Type B pancreatic cell (in vitro differentiated cells): ENCODE data around the gene HAUS3. TPM values are rescaled to one million over a fixed set of nuclear protein-coding genes. Genes with fewer than 3 reads are reported as not detected.

Experiments used
- DNase-seq: peaks from one replicate; pipeline ENCODE4 v3.0.0; 2021; ENCODE audit warnings: mixed read lengths; ENCODE audit not compliant: unreplicated experiment; ENCODE audit errors: extremely low spot score
- H3K27ac Mint-ChIP-seq: 2 replicates; pipeline ENCODE4 v1.8.0; 2021; ENCODE audit warnings: mild to moderate bottlenecking, mixed read lengths
- H3K27me3 Mint-ChIP-seq: 2 replicates; pipeline ENCODE4 v1.8.0; 2021; ENCODE audit warnings: mixed read lengths
- H3K36me3 Mint-ChIP-seq: 2 replicates; pipeline ENCODE4 v1.8.0; 2021; ENCODE audit warnings: mixed read lengths
- H3K4me1 Mint-ChIP-seq: one replicate; pipeline ENCODE4 v1.8.0; 2021; ENCODE audit warnings: mixed read lengths; ENCODE audit not compliant: unreplicated experiment
- H3K4me3 Mint-ChIP-seq: 2 replicates; pipeline ENCODE4 v1.8.0; 2021; ENCODE audit warnings: mild to moderate bottlenecking, mixed read lengths
- H3K9me3 Mint-ChIP-seq: 2 replicates; pipeline ENCODE4 v1.8.0; 2021; ENCODE audit warnings: mixed read lengths
- total RNA-seq: library from RNA; stranded (reverse); gene quantifications from 2 replicates; pipeline ENCODE4 v1.2.1, GENCODE V29; 2021; ENCODE audit warnings: low replicate concordance
- TF ChIP-seq, protein P1 (sequence below): fragments of 200-600 bp; sonication (generic); conservative IDR thresholded peaks from 2 replicates; pipeline ENCODE4 v1.5.0; 2021; ENCODE audit warnings: antibody characterized with exemption, mild to moderate bottlenecking

Gene HAUS3
- total RNA-seq, 1 donor from 2014 or later, result 19.7 TPM

DNA sequence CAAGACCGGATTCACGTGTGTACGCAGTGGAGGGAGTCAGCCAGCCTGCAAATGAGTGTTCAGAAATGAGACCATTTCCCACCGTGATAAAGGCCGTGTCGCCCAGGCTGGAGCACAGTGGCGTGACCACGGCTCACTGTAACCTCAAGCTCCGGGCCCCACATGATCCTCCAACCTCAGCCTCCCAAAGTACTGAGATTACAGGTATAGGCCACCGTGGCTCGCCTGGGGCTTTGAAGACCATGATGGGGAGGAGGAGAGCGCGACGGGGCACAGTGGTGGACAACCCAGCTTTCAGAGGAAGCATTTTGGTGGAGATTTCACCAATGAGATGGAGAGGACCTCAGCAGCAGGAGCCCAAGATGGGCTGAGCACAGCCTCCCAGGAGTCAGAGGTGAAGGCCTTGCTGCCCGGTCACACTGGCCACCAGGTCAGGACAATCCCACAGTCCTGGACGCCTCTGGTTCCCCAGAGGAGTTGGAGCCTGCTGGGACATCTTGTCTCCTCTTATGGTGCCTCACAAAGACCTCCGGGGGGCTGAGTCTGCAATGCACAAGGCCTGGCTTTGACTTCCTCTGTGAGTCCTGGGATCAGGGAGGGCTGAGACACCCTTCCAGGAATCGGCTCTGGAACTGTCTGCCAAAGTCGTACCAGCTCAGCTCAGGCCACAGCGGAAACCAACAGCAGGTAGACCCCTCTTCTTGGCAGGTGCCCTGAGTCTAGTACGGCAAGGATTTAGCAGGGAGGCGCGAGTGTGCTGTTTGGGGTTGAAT is 42.4 kb upstream of the HAUS3 start:
- no peaks in the 10 kb centered on the region for H3K4me1 Mint-ChIP-seq
- H3K9me3 Mint-ChIP-seq, result no peaks in the 10 kb centered on the region
- TF ChIP-seq, protein P1, sequence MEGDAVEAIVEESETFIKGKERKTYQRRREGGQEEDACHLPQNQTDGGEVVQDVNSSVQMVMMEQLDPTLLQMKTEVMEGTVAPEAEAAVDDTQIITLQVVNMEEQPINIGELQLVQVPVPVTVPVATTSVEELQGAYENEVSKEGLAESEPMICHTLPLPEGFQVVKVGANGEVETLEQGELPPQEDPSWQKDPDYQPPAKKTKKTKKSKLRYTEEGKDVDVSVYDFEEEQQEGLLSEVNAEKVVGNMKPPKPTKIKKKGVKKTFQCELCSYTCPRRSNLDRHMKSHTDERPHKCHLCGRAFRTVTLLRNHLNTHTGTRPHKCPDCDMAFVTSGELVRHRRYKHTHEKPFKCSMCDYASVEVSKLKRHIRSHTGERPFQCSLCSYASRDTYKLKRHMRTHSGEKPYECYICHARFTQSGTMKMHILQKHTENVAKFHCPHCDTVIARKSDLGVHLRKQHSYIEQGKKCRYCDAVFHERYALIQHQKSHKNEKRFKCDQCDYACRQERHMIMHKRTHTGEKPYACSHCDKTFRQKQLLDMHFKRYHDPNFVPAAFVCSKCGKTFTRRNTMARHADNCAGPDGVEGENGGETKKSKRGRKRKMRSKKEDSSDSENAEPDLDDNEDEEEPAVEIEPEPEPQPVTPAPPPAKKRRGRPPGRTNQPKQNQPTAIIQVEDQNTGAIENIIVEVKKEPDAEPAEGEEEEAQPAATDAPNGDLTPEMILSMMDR, result no peak
- DNase-seq, result no peak
- no peak overlapping the region for H3K4me3 Mint-ChIP-seq
- H3K27me3 Mint-ChIP-seq, result peaks cover 3% of the 10 kb centered on the region
- no peaks in the 10 kb centered on the region for H3K36me3 Mint-ChIP-seq
- no peak overlapping the region for H3K27ac Mint-ChIP-seq

- DNase-seq, result no peak
- Mint-ChIP-seq H3K36me3 (no peaks in the 10 kb centered on the region), H3K4me1 (no peaks in the 10 kb centered on the region)
These were observed 41.3 kb upstream of the HAUS3 start for GRCh38 chr4:2283199-2283711.

GRCh38 chr4:2281575-2282343 is 39.8 kb upstream of the HAUS3 start:
- H3K27ac Mint-ChIP-seq, result no peak overlapping the region

More at GRCh38 chr4:2283199-2283711, 41.3 kb upstream of the HAUS3 start:
- Mint-ChIP-seq H3K4me3 (no peak overlapping the region), H3K27ac (no peak overlapping the region), H3K9me3 (no peaks in the 10 kb centered on the region), H3K27me3 (peaks cover 3% of the 10 kb centered on the region)
- TF ChIP-seq, protein P1, result no peak

GRCh38 chr4:2280531-2281300 is 38.8 kb upstream of the HAUS3 start:
- H3K4me1 Mint-ChIP-seq, result no peaks in the 10 kb centered on the region
- H3K27ac Mint-ChIP-seq, result no peak overlapping the region
- DNase-seq, result no peak
- no peaks in the 10 kb centered on the region for H3K9me3 Mint-ChIP-seq
- H3K27me3 Mint-ChIP-seq, result peaks cover 3% of the 10 kb centered on the region
- H3K36me3 Mint-ChIP-seq, result no peaks in the 10 kb centered on the region
- H3K4me3 Mint-ChIP-seq, result no peak overlapping the region
- TF ChIP-seq, protein P1, result no peak

More at GRCh38 chr4:2281575-2282343, 39.8 kb upstream of the HAUS3 start:
- Mint-ChIP-seq H3K4me1 (no peaks in the 10 kb centered on the region), H3K9me3 (no peaks in the 10 kb centered on the region), H3K4me3 (no peak overlapping the region), H3K36me3 (no peaks in the 10 kb centered on the region), H3K27me3 (peaks cover 3% of the 10 kb centered on the region)
- no peak for DNase-seq
- TF ChIP-seq, protein P1, result no peak

DNA sequence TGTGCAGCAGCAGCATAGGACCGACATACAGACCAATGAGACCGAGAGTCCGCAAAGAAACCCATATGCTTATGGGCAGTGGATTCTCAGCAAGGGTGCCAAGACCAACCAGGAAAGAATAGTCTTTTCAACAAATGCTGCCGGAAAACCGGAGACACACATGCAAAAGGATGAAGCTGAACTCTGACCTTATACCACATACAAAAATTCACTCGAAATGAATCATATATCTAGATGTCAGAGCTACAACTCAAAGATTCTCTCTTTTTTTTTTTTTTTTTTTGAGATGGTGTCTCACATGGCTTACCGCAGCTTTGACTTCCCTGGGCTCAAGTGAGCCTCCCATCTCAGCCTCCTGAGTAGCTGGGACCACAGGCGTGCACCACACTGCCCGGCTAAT is 36.0 kb upstream of the HAUS3 start:
- TF ChIP-seq, protein P1, result no peak
- Mint-ChIP-seq H3K9me3 (no peaks in the 10 kb centered on the region), H3K27ac (no peak overlapping the region), H3K4me3 (no peak overlapping the region), H3K27me3 (peaks cover 3% of the 10 kb centered on the region), H3K4me1 (peaks cover 3% of the 10 kb centered on the region), H3K36me3 (no peaks in the 10 kb centered on the region)
- no peak for DNase-seq
